Measurements from ENCODE around the gene JAZF1. TPM values are rescaled to one million over a fixed set of nuclear protein-coding genes. Genes with fewer than 3 reads are reported as not detected.

JAZF1 gene
- total RNA-seq, 1 donor from 2014 or later = 3.6 TPM

GRCh38 chr7:28152594-28152993, 28.0 kb downstream of the JAZF1 start:
- H3K4me3 ChIP-seq (ENCODE audit: low read depth, low read length) = no peak overlapping the region
- no peak for DNase-seq (ENCODE audit: low read depth)
- no peak for TF ChIP-seq CTCF (conservative IDR thresholded peaks at IDR 0.05; ENCODE audit: low read depth, low read length)

GRCh38 chr7:28151965-28152364, 28.6 kb downstream of the JAZF1 start:
- DNase-seq (ENCODE audit: low read depth) = no peak
- no peak overlapping the region for H3K4me3 ChIP-seq (ENCODE audit: low read depth, low read length)
- TF ChIP-seq CTCF (conservative IDR thresholded peaks at IDR 0.05; ENCODE audit: low read depth, low read length) = no peak

- H3K4me3 ChIP-seq (ENCODE audit: low read depth, low read length) = no peak overlapping the region
- peak; percentile 79 for DNase-seq (ENCODE audit: low read depth)
- TF ChIP-seq CTCF (conservative IDR thresholded peaks at IDR 0.05; ENCODE audit: low read depth, low read length) = no peak
These were observed 31.1 kb downstream of the JAZF1 start for GRCh38 chr7:28149291-28150101.

GRCh38 chr7:28145931-28146330, 34.7 kb downstream of the JAZF1 start:
- DNase-seq (ENCODE audit: low read depth) = no peak
- H3K4me3 ChIP-seq (ENCODE audit: low read depth, low read length) = no peak overlapping the region
- no peak for TF ChIP-seq CTCF (conservative IDR thresholded peaks at IDR 0.05; ENCODE audit: low read depth, low read length)

- no peak overlapping the region for H3K4me3 ChIP-seq (ENCODE audit: low read depth, low read length)
- no peak for TF ChIP-seq CTCF (conservative IDR thresholded peaks at IDR 0.05; ENCODE audit: low read depth, low read length)
- no peak for DNase-seq (ENCODE audit: low read depth)
These were observed 35.4 kb downstream of the JAZF1 start for GRCh38 chr7:28145090-28145626.

GRCh38 chr7:28144266-28144665, 36.3 kb downstream of the JAZF1 start:
- TF ChIP-seq CTCF (conservative IDR thresholded peaks at IDR 0.05; ENCODE audit: low read depth, low read length) = no peak
- DNase-seq (ENCODE audit: low read depth) = no peak
- H3K4me3 ChIP-seq (ENCODE audit: low read depth, low read length) = no peak overlapping the region

- peak; percentile 11 for TF ChIP-seq CTCF (conservative IDR thresholded peaks at IDR 0.05; ENCODE audit: low read depth, low read length)
- no peak overlapping the region for H3K4me3 ChIP-seq (ENCODE audit: low read depth, low read length)
- no peak for DNase-seq (ENCODE audit: low read depth)
These were observed 37.9 kb downstream of the JAZF1 start for GRCh38 chr7:28142650-28143049.
